Measurements from ENCODE around the gene KCNG1.

Gene KCNG1, protein sequence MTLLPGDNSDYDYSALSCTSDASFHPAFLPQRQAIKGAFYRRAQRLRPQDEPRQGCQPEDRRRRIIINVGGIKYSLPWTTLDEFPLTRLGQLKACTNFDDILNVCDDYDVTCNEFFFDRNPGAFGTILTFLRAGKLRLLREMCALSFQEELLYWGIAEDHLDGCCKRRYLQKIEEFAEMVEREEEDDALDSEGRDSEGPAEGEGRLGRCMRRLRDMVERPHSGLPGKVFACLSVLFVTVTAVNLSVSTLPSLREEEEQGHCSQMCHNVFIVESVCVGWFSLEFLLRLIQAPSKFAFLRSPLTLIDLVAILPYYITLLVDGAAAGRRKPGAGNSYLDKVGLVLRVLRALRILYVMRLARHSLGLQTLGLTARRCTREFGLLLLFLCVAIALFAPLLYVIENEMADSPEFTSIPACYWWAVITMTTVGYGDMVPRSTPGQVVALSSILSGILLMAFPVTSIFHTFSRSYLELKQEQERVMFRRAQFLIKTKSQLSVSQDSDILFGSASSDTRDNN

GRCh38 chr20:51022803-51023616 lies at the start of gene KCNG1:
Gene KCNG1, minus strand, starts transcription at chr20:51023107. Its CDS starts 12,769 bp downstream, at chr20:51010338.
- Histone ChIP-seq H3K9ac (peak within 1 kb of the TSS; percentile 89), H3K9me3 (no peaks in the 10 kb centered on the region), H3K4me1 (peaks cover 36% of the 10 kb centered on the region), H3K4me2 (peak within 1 kb of the TSS; percentile 95), H3K27me3 (peaks cover 22% of the 10 kb centered on the region), H3K27ac (peak within 1 kb of the TSS; percentile 86), H4K20me1 (peaks cover 18% of the 10 kb centered on the region), H3K36me3 (peaks cover 26% of the 10 kb centered on the region), H3K4me3 (peak within 1 kb of the TSS; percentile 86)
- TF ChIP-seq Cebpa-rat (IDR thresholded peaks at IDR 0.05): no peak

GRCh38 chr20:51070621-51071020 lies 47.7 kb upstream of the KCNG1 start:
- Histone ChIP-seq H3K9ac (no peak overlapping the region), H3K4me2 (no peak overlapping the region), H3K4me1 (peaks cover 4% of the 10 kb centered on the region; the same call in 1 of the 2 replicates), H3K9me3 (0 out of 2 replicates have a peak, but pooled peaks cover 4% of the 10 kb centered on the region), H4K20me1 (no peaks in the 10 kb centered on the region), H3K4me3 (no peak overlapping the region), H3K27ac (no peak overlapping the region), H3K27me3 (no peaks in the 10 kb centered on the region), H3K36me3 (no peaks in the 10 kb centered on the region)
- no peak for TF ChIP-seq Cebpa-rat (IDR thresholded peaks at IDR 0.05)

DNA sequence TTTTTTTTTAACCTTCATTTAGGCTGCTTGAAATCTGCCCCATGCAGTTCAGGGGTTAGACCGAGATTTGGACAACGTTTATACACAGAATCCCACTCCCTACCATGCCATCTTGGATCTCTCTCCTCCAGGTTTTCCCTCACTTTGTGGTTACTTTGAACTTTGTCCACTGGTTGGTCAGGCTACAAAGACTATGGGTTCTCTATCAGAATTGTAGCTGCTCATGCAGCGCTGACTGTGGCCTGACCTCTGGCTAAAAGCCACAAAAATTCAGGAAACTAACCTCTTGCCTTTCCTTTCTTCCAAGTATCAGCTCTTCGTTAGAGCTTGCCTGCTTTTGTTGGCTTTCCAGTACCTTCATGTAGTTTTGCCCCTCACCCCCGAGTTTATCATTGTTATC lies 44.9 kb upstream of the KCNG1 start:
- no peak overlapping the region for H3K4me2 ChIP-seq
- no peak overlapping the region for H3K4me3 ChIP-seq
- H3K27me3 ChIP-seq: no peaks in the 10 kb centered on the region
- H3K36me3 ChIP-seq: no peaks in the 10 kb centered on the region
- no peaks in the 10 kb centered on the region for H4K20me1 ChIP-seq
- no peak for TF ChIP-seq Cebpa-rat (IDR thresholded peaks at IDR 0.05)
- H3K9ac ChIP-seq: no peak overlapping the region
- peaks cover 4% of the 10 kb centered on the region; the same call in 1 of the 2 replicates for H3K4me1 ChIP-seq
- H3K27ac ChIP-seq: no peak overlapping the region
- H3K9me3 ChIP-seq: no peaks in the 10 kb centered on the region

GRCh38 chr20:51065615-51066014 lies 42.7 kb upstream of the KCNG1 start:
- H3K4me2 ChIP-seq: no peak overlapping the region
- H3K9ac ChIP-seq: no peak overlapping the region
- no peak overlapping the region for H3K4me3 ChIP-seq
- no peak for TF ChIP-seq Cebpa-rat (IDR thresholded peaks at IDR 0.05)
- no peaks in the 10 kb centered on the region for H3K9me3 ChIP-seq
- H3K27me3 ChIP-seq: no peaks in the 10 kb centered on the region
- no peak overlapping the region for H3K27ac ChIP-seq
- peaks cover 6% of the 10 kb centered on the region; the same call in 1 of the 2 replicates for H3K4me1 ChIP-seq
- no peaks in the 10 kb centered on the region for H4K20me1 ChIP-seq
- no peaks in the 10 kb centered on the region for H3K36me3 ChIP-seq

DNA sequence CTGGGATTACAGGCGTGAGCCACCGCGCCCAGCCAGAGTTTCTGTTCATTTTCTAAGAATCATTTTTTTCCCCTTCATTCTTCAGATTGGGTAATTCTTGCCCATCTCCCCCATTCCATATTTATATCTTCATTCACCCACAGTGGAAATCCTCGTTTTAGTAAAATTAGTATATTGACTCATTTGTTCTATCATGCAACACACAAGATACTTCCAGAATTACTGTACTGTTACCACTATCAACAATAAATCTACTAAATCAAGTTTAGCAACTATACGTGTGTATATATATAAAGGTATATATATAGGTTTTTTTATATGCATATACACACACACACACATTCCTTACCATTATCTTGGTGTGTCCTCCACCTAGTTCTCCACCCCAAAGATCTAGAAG lies 41.2 kb upstream of the KCNG1 start:
- H3K27ac ChIP-seq: no peak overlapping the region
- H3K9ac ChIP-seq: no peak overlapping the region
- H3K36me3 ChIP-seq: no peaks in the 10 kb centered on the region
- TF ChIP-seq Cebpa-rat (IDR thresholded peaks at IDR 0.05): no peak
- no peaks in the 10 kb centered on the region for H3K27me3 ChIP-seq
- H3K4me3 ChIP-seq: no peak overlapping the region
- H3K4me1 ChIP-seq: peaks cover 15% of the 10 kb centered on the region; the same call in 1 of the 2 replicates
- no peaks in the 10 kb centered on the region for H4K20me1 ChIP-seq
- H3K9me3 ChIP-seq: no peaks in the 10 kb centered on the region
- H3K4me2 ChIP-seq: no peak overlapping the region

GRCh38 chr20:51062065-51062464 lies 39.2 kb upstream of the KCNG1 start:
- no peak overlapping the region for H3K4me3 ChIP-seq
- H3K27me3 ChIP-seq: no peaks in the 10 kb centered on the region
- H3K9ac ChIP-seq: no peak overlapping the region
- H3K36me3 ChIP-seq: no peaks in the 10 kb centered on the region
- no peaks in the 10 kb centered on the region for H3K9me3 ChIP-seq
- peaks cover 10% of the 10 kb centered on the region; the same call in 1 of the 2 replicates for H3K4me1 ChIP-seq
- no peak overlapping the region for H3K4me2 ChIP-seq
- TF ChIP-seq Cebpa-rat (IDR thresholded peaks at IDR 0.05): no peak
- H4K20me1 ChIP-seq: no peaks in the 10 kb centered on the region
- no peak overlapping the region for H3K27ac ChIP-seq

DNA sequence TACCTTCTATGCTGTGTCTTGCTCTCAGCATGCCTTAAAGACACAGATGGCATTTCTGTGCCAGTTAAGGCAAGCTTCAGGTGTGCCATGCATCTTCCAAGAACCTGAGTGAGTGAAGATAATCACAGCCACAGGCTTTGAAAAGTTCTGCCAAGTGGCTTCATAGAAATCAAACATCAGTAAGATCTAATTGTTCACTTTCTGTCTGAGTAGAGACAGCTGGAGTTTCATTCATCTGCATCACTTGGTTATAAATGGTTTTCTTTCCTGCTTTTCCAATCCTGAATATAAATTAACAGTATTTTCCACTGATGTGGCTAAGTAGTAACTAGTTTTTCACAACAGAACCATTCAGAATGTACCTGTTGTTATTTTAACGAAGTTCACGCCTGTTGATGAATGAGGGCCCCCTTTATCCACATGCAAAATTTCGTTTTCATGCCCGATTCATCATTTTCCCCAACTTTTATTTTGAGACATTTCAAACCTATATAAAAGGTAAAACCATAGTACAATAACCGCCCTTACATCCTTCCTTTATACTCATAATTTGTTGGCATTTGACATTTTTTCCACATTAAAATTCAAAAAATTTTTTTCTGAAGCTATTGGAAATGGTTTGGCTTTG lies 38.6 kb upstream of the KCNG1 start:
- H3K9ac ChIP-seq: no peak overlapping the region
- no peaks in the 10 kb centered on the region for H3K27me3 ChIP-seq
- no peaks in the 10 kb centered on the region for H3K36me3 ChIP-seq
- H4K20me1 ChIP-seq: no peaks in the 10 kb centered on the region
- no peak overlapping the region for H3K4me3 ChIP-seq
- H3K9me3 ChIP-seq: peaks cover 4% of the 10 kb centered on the region; the same call in 1 of the 2 replicates
- no peak for TF ChIP-seq Cebpa-rat (IDR thresholded peaks at IDR 0.05)
- peaks cover 10% of the 10 kb centered on the region; the same call in 1 of the 2 replicates for H3K4me1 ChIP-seq
- H3K4me2 ChIP-seq: no peak overlapping the region
- H3K27ac ChIP-seq: no peak overlapping the region

DNA sequence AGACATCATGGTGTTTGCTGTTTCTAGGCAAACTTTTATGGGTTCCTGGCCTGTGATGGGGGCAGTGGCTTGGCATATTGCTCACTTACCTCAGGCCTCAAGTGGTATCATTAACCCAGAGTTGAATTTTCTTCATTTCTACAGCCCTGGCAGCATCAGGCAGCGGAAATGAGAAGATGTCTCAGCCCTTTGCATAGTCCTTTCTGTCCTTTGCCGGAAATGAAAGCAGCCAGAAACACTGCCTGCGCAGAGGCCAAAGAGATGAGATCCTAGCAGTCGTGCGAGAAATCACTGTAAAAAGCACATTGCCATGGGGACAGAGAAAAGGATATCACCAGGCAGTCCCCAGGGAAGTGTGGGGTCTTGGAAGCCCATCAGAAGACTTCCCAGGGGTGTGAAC lies 37.4 kb upstream of the KCNG1 start:
- Histone ChIP-seq H3K36me3 (no peaks in the 10 kb centered on the region), H3K9me3 (peaks cover 4% of the 10 kb centered on the region; the same call in 1 of the 2 replicates), H3K4me1 (peaks cover 10% of the 10 kb centered on the region; the same call in 1 of the 2 replicates), H3K4me3 (no peak overlapping the region), H4K20me1 (no peaks in the 10 kb centered on the region), H3K4me2 (no peak overlapping the region; the same call in 1 of the 2 replicates), H3K27me3 (no peaks in the 10 kb centered on the region), H3K27ac (no peak overlapping the region), H3K9ac (no peak overlapping the region)
- TF ChIP-seq Cebpa-rat (IDR thresholded peaks at IDR 0.05): no peak

- peaks cover 4% of the 10 kb centered on the region; the same call in 1 of the 2 replicates for H3K9me3 ChIP-seq
- no peaks in the 10 kb centered on the region for H3K27me3 ChIP-seq
- no peak for TF ChIP-seq Cebpa-rat (IDR thresholded peaks at IDR 0.05)
- no peaks in the 10 kb centered on the region for H4K20me1 ChIP-seq
- peaks cover 10% of the 10 kb centered on the region; the same call in 1 of the 2 replicates for H3K4me1 ChIP-seq
- H3K27ac ChIP-seq: no peak overlapping the region
- no peak overlapping the region for H3K4me2 ChIP-seq
- no peaks in the 10 kb centered on the region for H3K36me3 ChIP-seq
- H3K4me3 ChIP-seq: no peak overlapping the region
- H3K9ac ChIP-seq: no peak overlapping the region
Observed at GRCh38 chr20:51059862-51060261, 37.0 kb upstream of the KCNG1 start.
